Measurements from ENCODE around the gene CYP1B1. TPM values are rescaled to one million over a fixed set of nuclear protein-coding genes. Genes with fewer than 3 reads are reported as not detected.

CYP1B1 gene
- total and polyA plus RNA-seq, 2 of the 13 experiments (the other 11 are each of a cell fraction or from before 2014, with no cell fraction given), result not detected

GRCh38 chr2:38076710-38077430, 919 bp upstream of the CYP1B1 start (continued):
- TF ChIP-seq KLF15 (CRISPR knock-in tag; IDR thresholded peaks at IDR 0.05; ENCODE audit: borderline replicate concordance), result no peak
- TF ChIP-seq TBP (CRISPR knock-in tag; IDR thresholded peaks at IDR 0.05), result no peak
- no peak for TF ChIP-seq ZBTB2 (CRISPR knock-in tag; IDR thresholded peaks at IDR 0.05; ENCODE audit: low read depth)
- TF ChIP-seq FOXM1 (CRISPR knock-in tag; IDR thresholded peaks at IDR 0.05), result no peak
- peak; percentile 93 for TF ChIP-seq ZNF800 (CRISPR knock-in tag; IDR thresholded peaks at IDR 0.05)
- no peak for TF ChIP-seq ZGPAT (CRISPR knock-in tag; IDR thresholded peaks at IDR 0.05)
- TF ChIP-seq THAP7 (CRISPR knock-in tag; IDR thresholded peaks at IDR 0.05), result no peak
- no peak for TF ChIP-seq DNMT1 (CRISPR knock-in tag; IDR thresholded peaks at IDR 0.05)
- no peak for TF ChIP-seq SIN3A (IDR thresholded peaks at IDR 0.05; ENCODE audit: borderline replicate concordance, low read depth, low read length)
- no peak for TF ChIP-seq ZBTB42 (CRISPR knock-in tag; IDR thresholded peaks at IDR 0.05)
- TF ChIP-seq ZKSCAN8 (CRISPR knock-in tag; IDR thresholded peaks at IDR 0.05; ENCODE audit: borderline replicate concordance), result no peak
- TF ChIP-seq ZNF772 (CRISPR knock-in tag; IDR thresholded peaks at IDR 0.05), result 0 out of 2 replicates have a peak, but pooled peaks have one; percentile 36
- 0 out of 2 replicates have a peak, but pooled peaks have one; percentile 36 for TF ChIP-seq HDAC6 (IDR thresholded peaks at IDR 0.05; ENCODE audit: low read depth, low read length)
- peak; percentile 69; the same call in 1 of the 2 replicates for TF ChIP-seq TFDP1 (CRISPR knock-in tag; IDR thresholded peaks at IDR 0.05; ENCODE audit: borderline replicate concordance)
- no peak for TF ChIP-seq MED1 (CRISPR knock-in tag; IDR thresholded peaks at IDR 0.05)
- no peak for TF ChIP-seq ZNF33A (CRISPR knock-in tag; IDR thresholded peaks at IDR 0.05; ENCODE audit: borderline replicate concordance)
- TF ChIP-seq ZNF747 (CRISPR knock-in tag; IDR thresholded peaks at IDR 0.05; ENCODE audit: borderline replicate concordance), result no peak
- peak; percentile 62; the same call in 1 of the 2 replicates for TF ChIP-seq ZNF687 (CRISPR knock-in tag; IDR thresholded peaks at IDR 0.05)
